ENCODE data around the gene SLC6A19.

Gene SLC6A19

DNA sequence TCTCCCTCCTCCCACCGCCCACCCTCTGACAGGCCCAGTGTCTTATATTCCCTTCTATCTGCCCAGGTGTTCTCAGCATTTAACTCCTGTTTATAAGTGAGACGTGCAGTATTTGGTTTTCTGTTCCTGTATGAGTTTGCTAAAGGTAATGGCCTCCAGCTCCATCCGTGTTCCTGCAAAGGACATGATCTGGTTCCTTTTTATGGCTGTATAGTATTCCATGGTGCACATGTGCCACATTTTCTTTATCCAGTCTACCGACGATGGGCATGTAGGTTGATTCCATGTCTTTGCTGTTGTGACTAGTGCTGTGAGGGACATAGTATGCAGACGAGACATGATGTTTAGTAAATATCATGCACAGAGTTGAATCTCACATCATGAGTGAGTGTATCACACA is 7.0 kb upstream of the SLC6A19 start:
- in situ Hi-C loops (cut with HindIII; ENCODE audit: low sequenced_read_pairs) = no loop called here
- no peak overlapping the region for H3K4me3 ChIP-seq (ENCODE audit: low read depth, low read length)
- TF ChIP-seq CTCF (IDR thresholded peaks at IDR 0.05; ENCODE audit: low read depth, low read length) = no peak
- DNase-seq (ENCODE audit: low read depth, low spot score) = no peak

DNA sequence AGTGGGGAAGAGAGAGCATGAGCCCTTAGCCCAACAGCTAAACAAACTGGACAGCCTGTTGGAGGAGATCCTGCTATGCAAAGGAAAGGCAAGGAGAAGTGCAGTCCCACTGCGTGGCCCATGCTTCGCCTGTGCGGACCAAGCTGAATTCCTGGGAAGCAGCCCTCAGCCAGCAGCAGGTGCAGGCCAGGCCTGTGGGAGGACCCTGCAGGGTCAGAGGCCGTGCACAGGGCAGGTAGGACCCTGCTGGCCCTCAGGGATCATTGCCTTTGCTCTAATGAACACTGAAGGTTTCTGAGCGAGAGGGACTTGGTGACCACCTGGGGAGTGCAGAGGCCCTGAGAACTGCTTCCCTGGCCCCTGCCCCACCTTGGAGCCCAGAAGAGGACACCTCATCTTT is 6.0 kb upstream of the SLC6A19 start:
- in situ Hi-C loops (cut with HindIII; ENCODE audit: low sequenced_read_pairs) = no loop called here
- DNase-seq (ENCODE audit: low read depth, low spot score) = no peak
- TF ChIP-seq CTCF (IDR thresholded peaks at IDR 0.05; ENCODE audit: low read depth, low read length) = no peak

GRCh38 chr5:1195916-1196315 is 5.5 kb upstream of the SLC6A19 start:
- in situ Hi-C loops (cut with HindIII; ENCODE audit: low sequenced_read_pairs) = no loop called here
- no peak for DNase-seq (ENCODE audit: low read depth, low spot score)
- TF ChIP-seq CTCF (IDR thresholded peaks at IDR 0.05; ENCODE audit: low read depth, low read length) = no peak
- H3K4me3 ChIP-seq (ENCODE audit: low read depth, low read length) = no peak overlapping the region

More for the DNA sequence above, 6.0 kb upstream of the SLC6A19 start:
- no peak overlapping the region for H3K4me3 ChIP-seq (ENCODE audit: low read depth, low read length)

GRCh38 chr5:1196562-1196961 is 4.8 kb upstream of the SLC6A19 start:
- TF ChIP-seq CTCF (IDR thresholded peaks at IDR 0.05; ENCODE audit: low read depth, low read length) = no peak
- no peak for DNase-seq (ENCODE audit: low read depth, low spot score)
- in situ Hi-C loops (cut with HindIII; ENCODE audit: low sequenced_read_pairs) = no loop called here
- no peak overlapping the region for H3K4me3 ChIP-seq (ENCODE audit: low read depth, low read length)

- DNase-seq (ENCODE audit: low read depth, low spot score) = no peak
- H3K4me3 ChIP-seq (ENCODE audit: low read depth, low read length) = no peak overlapping the region
- TF ChIP-seq CTCF (IDR thresholded peaks at IDR 0.05; ENCODE audit: low read depth, low read length) = no peak
- in situ Hi-C loops (cut with HindIII; ENCODE audit: low sequenced_read_pairs) = no loop called here
Measured at GRCh38 chr5:1197876-1198666, 3.3 kb upstream of the SLC6A19 start.

DNA sequence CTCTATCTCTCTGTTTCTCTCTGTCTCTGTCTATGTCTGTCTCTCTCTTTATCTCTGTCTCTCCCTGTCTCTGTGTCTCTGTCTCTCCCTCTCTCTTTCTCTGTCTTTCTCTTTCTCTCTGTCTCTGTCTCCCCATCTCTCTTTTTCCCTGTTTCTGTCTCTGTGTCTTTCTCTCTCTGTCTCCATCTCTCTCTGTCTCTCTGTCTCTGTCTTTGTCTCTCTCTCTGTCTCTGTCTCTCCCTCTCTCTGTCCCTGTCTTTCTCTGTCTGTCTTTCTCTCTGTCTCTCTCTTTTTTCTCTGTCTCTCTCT is 2.1 kb upstream of the SLC6A19 start:
- no peak for TF ChIP-seq CTCF (IDR thresholded peaks at IDR 0.05; ENCODE audit: low read depth, low read length)
- DNase-seq (ENCODE audit: low read depth, low spot score) = no peak
- no peak overlapping the region for H3K4me3 ChIP-seq (ENCODE audit: low read depth, low read length)
- in situ Hi-C loops (cut with HindIII; ENCODE audit: low sequenced_read_pairs) = no loop called here

All from astrocyte of the spinal cord (primary cell).